ENCODE results near the gene FGFRL1.
"Not testable (repeated sequence)": the region's sequence is repeated elsewhere in the genome, so short reads cannot be mapped to it uniquely, and the experiment has no call there.

FGFRL1 gene

DNA sequence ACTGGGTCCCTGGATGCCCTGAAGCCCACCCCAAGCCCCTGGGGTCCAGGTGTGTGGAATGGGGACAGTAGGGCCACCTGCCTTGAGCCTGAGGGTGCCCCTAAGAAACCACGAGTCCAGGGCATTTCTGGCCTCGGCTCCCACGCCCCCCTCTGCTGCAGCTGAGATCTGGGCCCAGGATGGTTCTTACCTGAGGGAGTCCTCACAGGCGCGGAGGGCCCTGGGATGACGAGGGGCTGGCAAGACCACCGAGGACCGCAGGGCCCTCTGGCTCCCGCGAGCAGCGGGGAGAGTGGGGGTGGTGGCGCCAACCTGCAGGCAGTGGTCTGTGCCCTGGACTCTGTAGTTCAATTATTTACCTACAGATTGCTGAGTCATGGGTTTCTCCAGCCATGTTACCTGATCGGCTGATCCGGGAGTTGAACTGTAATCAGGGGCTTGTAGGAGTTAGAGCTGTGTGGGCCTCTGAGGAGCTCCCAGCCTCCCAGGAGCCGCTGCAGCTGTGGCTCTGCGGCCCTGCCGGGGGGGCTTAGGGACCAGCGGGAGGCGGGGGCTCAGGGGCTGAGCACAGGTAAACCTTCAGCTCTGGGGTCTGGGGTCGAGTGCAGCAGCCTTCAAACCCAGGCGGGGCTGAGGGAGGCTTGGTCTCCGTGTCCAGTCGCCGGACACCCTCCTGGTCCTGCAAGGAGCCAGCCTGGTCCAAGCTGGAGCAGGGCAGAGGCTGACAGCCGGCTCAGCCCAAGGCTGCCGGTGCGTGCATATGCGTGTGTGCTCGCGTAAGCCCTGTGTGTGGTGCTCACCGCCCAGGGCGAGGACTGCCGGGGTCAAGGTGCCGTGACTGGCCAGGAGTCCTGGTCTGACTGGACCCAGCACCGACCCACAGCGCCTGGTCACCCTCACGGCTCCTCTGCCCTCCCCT is 18.1 kb upstream of the FGFRL1 start, which contains the start of gene SLC26A1:
Gene SLC26A1 (minus strand): TSS at position 294 of the 919 bp plus-strand sequence. CDS start 1,701 bp downstream, outside the sequence.
- DNase-seq = no peak

DNA sequence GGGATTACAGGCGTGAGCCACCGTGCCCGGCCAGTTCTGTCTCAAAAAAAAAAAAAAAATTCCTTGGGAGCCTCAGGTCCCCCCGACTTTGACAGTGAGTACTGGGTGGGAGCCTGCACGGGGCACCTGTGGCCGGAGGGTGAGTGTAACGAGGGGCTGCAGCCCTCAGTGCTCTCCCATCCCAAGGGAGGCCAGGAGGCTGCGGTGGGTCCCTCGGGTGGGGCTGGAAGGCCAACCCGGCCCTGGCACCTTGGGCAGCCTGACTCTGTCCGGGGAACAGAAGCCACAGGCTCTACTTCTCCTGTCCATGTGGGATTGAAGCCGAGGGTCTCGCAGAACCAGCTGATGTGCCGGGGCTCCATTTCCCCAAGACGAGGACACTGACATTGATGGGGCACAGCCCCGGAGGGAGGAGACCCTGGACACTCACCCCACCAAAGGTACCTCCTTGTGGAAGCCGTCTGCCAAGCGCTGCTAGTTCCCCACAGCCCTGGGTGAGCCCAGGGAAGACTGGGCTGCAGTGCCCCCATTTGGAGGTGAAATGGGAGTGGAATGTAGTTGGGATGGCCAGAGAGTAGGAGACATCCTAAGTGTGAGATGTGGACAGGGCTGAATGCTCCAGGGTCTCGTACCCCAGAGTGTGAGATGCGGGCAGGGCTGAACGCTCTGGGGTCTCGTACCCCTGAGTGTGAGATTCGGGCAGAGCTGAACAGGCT is 16.0 kb upstream of the FGFRL1 start:
- no peak for DNase-seq

DNA sequence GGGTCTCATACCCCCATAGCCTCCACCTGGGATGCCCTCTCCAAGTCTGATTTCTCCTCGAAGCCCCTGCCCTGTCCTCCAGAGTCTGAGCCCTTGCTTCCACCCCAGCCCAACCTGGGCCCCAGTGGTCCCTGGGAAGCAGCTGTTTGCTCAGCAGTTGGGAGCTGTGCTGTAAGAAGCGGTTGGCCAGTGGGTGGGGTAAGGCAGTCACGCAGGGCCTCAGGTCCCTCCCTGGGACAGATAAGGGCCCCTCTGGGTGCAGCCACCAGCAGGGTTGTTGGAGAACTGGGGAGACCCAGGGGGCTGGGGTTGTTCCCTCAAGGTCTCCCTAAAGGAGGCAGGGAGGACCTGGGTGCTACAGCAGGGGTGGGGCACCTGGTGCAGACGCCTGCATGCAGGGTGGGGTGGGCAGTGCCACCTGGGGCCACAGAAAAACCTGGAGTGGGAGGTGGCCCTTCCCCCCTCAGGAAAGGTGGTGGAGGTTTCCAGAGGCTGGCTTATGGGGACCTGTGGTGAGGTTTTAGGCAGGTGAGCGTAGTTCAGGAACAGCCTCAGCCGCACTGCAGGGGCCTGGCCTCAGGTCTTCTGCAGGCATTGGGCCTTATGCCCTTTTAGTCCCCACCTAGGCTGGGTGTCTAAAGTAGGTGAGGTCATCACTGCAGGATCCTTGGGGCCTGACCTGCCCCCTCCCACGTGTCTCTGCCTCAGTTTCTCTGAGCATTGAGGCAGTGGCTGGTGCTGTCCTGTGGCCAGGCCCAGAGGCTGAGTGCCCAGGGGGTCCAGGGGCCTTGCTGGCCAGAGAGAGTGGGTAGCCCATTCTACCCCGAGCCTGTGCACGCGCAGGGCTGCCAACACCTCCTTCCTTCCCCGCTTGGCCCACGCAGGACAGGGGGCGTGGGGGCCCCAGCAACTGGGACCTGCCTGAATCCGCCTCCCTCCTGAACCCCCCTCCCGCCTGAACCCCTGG is 15.1 kb upstream of the FGFRL1 start:
- DNase-seq = no peak

DNA sequence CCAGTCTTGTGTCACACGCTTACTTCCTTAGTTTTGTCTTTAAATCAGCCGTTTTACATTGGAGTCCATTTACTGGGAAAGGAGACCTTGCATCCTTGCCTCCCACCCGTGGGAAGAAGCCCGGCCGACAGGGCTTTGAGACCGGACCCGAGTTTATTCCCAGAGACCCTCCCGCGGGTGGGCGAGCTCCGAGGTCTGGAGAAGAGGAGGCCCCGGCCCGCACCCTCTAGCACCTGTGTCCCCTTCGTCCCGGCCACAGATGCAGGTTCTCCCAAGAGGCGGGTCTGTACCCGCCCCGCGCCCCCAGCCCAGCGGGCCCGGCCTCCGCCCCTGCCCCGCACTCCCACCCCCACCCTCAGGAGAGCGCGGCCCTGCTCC is 14.4 kb upstream of the FGFRL1 start:
- DNase-seq = no peak

DNA sequence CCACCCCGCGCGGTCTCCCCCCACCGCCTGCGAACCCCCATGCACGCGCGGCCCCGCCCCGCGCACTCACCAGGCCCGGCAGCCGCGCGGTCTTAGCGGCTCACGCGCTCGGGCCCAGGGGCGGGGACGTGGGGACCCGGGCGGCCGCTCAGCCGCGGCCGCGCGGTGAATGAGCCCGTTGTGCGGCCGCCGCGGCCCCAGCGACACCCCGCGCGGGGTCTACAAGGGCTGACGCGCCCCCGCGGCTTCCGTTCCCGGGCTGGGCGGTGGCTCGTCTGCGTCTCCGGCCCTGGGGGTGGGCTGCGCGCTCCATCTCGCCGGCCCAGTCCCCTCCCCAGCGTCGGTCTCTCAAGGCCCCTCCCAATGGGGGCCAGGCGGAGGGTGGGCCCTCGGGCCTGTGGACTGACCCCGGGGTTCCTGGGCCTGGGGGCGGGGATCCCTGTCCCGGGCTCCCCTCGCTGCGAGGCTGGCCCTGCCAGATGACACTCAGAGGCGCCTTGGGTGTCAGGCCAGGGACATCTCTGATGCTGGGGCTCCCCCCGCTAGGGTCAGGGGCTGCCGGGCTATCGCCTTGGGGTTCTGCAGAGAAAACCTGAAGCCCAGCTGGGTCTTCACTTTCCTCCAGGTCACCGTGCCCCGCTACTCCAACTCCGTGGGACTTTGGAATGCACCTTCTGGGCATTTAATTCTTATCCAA is 13.9 kb upstream of the FGFRL1 start:
- DNase-seq = no peak

DNA sequence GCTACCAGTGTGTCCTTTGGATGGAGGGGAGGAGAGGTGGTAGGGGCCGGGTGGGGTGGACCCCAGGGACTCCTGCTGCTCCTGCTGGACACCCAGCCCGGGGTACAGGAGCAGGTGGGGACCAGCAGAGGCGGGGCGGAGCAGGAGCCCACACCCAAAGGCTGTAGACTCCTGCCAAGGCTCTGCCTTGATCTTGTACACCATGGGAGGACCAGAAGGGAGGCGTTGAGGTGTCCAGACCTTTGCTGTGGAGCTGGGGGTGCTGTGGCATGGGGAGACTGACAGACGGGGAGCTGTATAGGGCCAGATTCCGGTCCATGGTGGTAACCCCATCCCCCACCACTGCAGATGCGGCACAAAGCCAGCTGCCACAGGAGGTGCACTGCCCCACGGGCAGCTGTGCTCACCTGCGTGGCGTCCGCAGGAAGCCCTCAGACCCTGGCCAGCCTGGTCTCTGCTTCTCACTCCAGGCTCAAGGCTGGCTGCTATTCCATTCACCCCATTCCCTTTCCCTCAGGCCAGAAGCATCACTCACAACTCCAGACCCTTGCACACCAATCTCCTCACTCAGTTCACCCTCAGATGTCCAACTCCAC is 13.2 kb upstream of the FGFRL1 start:
- no peak for DNase-seq

DNA sequence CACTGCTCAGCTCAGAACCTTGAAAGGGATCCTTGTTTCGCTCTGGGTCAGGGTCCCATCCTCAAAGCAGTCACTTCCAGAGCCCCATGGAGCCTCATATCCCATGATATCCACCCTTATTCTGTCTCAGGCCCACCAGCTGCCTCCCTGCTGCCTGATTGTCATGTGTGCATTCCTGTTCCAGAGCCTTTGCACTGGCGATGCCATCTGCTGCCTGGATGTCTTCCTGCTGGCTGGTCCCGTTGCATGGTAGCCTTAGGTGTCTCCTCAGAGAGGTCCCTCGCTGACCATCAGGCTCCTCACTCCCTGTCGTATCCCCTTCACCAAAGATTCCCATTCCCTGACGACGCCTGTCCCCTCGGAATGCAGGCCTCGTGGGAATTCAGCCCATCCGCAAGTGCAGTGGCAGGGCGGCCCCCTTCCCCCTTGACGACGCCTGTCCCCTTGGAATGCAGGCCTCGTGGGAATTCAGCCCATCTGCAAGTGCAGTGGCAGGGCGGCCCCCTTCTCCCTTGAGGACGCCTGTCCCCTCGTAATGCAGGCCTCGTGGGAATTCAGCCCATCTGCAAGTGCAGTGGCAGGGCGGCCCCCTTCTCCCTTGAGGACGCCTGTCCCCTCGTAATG is 12.1 kb upstream of the FGFRL1 start:
- DNase-seq = not testable (repeated sequence)

DNA sequence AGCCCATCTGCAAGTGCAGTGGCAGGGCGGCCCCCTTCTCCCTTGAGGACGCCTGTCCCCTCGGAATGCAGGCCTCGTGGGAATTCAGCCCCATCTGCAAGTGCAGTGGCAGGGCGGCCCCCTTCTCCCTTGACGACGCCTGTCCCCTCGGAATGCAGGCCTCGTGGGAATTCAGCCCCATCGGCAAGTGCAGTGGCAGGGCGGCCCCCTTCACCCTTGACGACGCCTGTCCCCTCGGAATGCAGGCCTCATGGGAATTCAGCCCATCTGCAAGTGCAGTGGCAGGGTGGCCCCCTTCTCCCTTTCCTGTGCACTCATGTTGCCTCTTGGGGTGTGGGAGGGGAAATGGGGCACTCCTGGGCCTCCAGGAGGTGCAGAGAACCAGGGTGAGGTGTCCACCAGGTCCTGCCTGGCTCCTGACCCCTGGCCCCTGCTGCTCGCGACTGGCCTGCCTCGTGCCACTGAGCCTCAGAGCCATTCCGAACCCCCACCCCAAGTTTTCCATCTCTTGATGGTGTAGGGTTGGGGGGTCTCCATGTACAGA is 11.5 kb upstream of the FGFRL1 start:
- DNase-seq = no peak

DNA sequence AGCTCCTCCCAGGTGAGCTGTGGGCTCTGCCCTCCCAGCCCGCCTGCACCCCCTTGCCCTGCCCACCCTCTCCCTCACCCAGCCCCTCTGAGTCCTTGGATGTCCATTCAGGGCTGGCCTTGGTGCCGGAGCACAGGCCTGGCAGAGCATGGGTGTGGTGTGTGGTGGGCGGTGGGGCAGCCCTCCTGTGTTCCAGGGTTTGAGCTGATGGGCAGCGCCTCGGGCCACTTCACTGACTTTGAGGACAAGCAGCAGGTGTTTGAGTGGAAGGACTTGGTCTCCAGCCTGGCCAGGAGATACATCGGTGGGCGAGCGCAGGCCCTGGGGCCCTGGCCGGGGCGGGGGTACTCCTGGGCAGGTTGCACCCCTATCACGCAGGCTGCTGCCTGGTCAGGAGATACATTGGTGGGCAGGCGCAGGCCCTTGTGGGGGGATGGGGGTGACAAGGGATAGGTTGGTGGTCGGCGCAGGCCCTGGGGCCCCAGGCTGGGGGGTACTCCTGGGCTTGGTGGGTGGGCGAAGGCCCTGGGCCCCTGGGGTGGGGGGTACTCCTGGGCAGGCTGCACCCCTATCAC is 10.7 kb upstream of the FGFRL1 start:
- no peak for DNase-seq

DNA sequence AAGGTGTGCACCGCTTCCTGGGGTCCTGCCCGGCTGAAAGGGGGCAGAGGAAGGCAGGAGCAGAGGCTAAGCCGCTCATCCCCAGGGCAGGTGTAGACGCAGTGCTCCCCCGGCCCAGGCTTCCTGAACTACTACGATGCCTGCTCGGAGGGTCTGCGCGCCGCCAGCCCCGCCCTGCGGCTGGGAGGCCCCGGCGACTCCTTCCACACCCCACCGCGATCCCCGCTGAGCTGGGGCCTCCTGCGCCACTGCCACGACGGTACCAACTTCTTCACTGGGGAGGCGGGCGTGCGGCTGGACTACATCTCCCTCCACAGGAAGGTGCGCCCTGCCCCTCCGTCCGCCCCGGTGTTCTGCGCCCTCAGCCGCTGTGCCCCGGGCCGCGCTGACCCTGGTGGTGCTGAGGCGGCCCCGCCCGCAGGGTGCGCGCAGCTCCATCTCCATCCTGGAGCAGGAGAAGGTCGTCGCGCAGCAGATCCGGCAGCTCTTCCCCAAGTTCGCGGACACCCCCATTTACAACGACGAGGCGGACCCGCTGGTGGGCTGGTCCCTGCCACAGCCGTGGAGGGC is 9.8 kb upstream of the FGFRL1 start:
- DNase-seq = no peak

DNA sequence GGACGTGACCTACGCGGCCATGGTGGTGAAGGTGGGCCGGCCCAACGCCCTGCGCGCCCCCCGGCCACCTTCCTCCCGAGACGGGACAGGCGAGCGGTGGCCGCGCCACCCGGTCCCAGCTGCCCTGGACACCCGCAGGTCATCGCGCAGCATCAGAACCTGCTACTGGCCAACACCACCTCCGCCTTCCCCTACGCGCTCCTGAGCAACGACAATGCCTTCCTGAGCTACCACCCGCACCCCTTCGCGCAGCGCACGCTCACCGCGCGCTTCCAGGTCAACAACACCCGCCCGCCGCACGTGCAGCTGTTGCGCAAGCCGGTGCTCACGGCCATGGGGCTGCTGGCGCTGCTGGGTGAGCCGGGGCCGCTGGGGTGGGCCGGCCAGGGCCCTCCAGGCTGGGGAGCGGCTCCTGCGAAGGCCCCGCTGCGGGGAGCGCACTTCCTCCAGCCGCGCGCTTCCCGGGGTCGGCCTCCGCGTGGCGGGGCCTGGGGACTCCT is 9.2 kb upstream of the FGFRL1 start:
- DNase-seq = no peak

DNA sequence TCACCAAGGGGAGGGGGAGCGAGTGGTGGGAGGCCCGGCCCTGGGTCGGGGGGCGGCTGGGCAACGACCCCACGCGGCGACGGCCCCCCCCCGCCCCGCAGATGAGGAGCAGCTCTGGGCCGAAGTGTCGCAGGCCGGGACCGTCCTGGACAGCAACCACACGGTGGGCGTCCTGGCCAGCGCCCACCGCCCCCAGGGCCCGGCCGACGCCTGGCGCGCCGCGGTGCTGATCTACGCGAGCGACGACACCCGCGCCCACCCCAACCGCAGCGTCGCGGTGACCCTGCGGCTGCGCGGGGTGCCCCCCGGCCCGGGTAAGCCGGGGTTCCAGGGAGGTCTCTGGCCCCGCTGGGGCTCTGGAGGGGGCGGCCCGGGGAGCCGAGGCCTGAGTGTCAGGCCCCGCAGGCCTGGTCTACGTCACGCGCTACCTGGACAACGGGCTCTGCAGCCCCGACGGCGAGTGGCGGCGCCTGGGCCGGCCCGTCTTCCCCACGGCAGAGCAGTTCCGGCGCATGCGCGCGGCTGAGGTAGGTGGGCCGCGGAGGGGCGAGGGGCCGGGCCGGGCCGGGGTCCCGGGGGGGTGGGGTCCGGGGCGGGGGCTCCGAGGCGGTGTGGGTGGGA is 8.7 kb upstream of the FGFRL1 start:
- no peak for DNase-seq

DNA sequence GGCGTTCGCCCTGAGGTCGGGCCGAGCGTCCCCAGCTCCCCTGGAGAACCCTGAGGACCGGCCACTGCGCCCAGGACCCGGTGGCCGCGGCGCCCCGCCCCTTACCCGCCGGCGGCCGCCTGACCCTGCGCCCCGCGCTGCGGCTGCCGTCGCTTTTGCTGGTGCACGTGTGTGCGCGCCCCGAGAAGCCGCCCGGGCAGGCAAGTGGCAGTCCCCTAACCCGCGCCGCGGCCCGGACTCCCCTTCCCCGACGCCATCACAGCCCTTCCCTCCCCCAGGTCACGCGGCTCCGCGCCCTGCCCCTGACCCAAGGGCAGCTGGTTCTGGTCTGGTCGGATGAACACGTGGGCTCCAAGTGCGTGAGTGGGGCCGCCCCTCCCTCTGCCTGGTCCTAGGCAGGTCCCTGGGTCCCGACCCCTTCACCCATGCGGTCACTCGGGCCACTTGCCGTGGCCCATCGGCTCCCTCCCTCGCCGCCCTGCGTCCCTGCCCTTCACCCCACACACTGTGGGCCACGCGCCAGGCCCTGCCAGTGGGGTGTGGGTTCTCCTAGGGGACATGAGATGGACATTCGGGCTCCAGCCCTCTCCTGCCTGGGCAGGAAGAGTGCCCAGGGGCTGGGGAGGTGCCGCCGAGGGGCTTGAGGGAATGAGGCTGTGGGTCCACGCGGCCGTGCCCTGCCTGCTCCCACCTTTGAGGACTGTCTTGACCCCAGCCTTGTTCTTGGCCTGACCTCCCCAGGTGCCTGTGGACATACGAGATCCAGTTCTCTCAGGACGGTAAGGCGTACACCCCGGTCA is 8.0 kb upstream of the FGFRL1 start:
- no peak for DNase-seq

DNA sequence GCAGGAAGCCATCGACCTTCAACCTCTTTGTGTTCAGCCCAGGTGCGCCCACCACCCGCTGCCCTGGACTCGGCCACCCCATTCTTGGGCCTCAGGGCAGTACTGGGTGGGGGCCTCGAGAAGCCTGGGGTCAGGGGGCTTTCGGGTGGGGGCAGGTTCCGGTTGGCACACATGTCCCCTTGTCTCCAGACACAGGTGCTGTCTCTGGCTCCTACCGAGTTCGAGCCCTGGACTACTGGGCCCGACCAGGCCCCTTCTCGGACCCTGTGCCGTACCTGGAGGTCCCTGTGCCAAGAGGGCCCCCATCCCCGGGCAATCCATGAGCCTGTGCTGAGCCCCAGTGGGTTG is 7.4 kb upstream of the FGFRL1 start:
- DNase-seq = no peak

DNA sequence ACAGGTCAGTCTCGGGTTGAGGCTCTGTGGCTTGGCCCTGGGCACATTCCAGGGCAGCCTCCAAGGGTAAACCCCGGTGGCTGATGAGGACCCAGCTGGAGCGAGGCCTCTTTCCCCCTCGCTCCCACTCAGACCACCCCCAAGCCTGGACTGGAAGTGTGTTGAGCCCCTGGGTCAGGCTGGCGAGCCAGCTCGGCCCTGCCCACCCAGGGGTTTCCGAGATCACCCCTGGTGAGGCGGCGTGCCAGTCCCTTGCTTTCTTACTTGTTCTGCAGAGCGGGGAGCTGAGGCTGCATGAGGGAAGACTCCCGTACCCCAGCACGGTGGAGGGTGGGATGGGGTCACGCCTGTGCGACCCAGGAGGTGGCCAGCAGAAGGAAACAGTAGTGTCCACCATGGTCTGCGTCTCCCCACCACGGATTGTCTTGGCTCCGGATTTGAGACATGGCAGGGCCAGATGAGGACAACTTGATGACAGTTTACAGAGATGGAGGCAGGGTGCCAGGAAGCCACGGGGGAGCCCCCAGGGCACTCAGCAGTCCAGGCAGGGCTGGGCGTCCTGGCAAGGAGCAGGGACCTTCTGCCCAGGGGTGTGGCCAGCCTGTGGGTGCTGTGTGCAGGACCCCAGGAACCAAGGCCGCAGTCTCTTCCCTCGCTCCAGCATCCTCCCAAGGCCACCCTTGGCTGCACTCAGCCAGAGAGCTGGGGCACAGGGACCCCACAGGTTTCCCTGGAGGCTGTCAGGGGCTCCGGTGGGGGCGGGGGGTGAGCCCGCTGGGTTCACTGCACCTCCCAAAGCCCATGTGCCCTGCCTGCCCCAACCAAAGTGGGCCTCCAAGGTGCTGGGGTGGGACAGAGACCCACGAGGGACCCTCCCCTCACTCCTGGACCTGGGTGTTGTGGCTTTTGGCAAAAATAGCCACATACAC is 6.6 kb upstream of the FGFRL1 start:
- no peak for DNase-seq

DNA sequence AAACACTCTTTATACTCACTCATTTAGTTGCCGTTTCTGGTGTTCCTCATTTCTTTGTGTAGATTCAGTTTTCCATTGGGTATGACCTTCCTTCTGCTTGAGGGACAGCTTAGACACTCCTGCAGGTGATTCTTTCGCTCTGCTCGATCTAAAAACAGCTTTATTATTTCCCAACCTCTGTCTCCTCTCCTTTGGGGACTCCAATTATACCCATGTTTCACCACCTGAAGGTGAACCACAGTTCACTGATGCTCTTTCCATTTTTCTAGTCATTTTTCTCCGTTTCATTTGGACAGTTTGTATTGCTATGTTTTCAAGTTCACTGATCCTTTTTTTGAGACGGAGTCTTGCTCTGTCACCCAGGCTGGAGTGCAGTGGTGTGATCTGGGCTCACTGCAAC is 4.6 kb upstream of the FGFRL1 start:
- DNase-seq = no peak

DNA sequence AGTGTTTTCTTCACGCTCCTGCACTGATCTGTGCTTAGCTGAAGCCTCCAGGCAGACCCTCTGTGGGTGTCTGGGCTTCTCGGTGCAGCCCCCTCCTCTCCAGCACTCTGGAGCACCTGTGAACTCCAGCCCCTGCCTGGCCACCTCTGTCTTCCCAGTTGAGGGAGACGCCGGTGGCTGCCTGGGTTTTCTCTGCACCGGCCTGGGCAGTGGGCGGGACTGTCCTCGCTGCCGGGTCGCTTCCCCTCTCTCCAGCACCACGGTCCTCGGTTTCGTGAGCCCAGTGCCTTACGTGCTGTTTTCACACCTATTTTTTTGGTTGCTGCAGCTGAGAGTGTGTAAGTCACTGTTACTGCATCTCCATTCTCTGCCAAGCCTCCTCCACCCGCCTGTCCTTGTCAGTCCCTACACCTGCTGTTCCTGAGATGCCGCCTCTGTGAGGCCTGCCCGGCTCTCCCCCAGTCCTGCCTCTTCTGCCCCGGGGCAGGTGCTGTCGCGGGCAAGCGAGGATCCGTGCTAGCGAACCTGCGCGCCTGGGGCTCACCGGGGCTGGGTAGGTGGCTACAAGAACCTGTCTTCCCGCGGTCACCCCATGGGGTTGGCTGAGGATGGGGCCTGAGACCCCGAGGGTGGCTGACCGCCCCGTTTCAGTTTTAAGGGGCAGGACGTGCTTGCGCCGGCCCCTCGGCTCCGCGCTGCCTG is 2.4 kb upstream of the FGFRL1 start:
- DNase-seq = no peak
